H9 (cell line): ENCODE measurements around the gene ATF4. TPM values are rescaled to one million over a fixed set of nuclear protein-coding genes. Genes with fewer than 3 reads are reported as not detected.
A peak's percentile ranks its signal among the peaks of the same experiment; 100 is the strongest.

Experiments
- DNase-seq: peaks from one replicate; pipeline ENCODE4 v3.0.0-alpha.2; 2017
- H2AFZ ChIP-seq: one replicate; pipeline ENCODE4 v1.6.1; 2013; ENCODE audit warnings: mild to moderate bottlenecking, low read length, control low read depth, moderate library complexity
- H2AK5ac ChIP-seq: 2 replicates; pipeline ENCODE4 v1.6.1; 2013; ENCODE audit warnings: low read length, control low read depth, mixed read lengths; ENCODE audit not compliant: insufficient read length
- H2BK120ac ChIP-seq: one replicate; pipeline ENCODE4 v1.6.1; 2013; ENCODE audit warnings: low read depth, mild to moderate bottlenecking, low read length, control low read depth, inconsistent platforms; ENCODE audit not compliant: poor library complexity, severe bottlenecking
- H2BK12ac ChIP-seq: 2 replicates; pipeline ENCODE4 v1.6.1; 2013; ENCODE audit warnings: low read length, control low read depth, mixed read lengths, low read depth; ENCODE audit not compliant: insufficient read length
- H2BK15ac ChIP-seq: 2 replicates; pipeline ENCODE4 v1.6.1; 2013; ENCODE audit warnings: low read depth, low read length, control low read depth
- H2BK20ac ChIP-seq: one replicate; pipeline ENCODE4 v1.6.1; 2013; ENCODE audit warnings: low read depth, mild to moderate bottlenecking, low read length, control low read depth, inconsistent platforms; ENCODE audit not compliant: poor library complexity, severe bottlenecking
- H2BK5ac ChIP-seq: 2 replicates; pipeline ENCODE4 v1.6.1; 2013; ENCODE audit warnings: low read length, control low read depth, mixed read lengths; ENCODE audit not compliant: insufficient read length
- H3K14ac ChIP-seq: 2 replicates; pipeline ENCODE4 v1.6.1; 2013; ENCODE audit warnings: low read length, control low read depth; ENCODE audit not compliant: insufficient read depth
- H3K18ac ChIP-seq: 2 replicates; pipeline ENCODE4 v1.6.1; 2013; ENCODE audit warnings: low read depth, mild to moderate bottlenecking, mixed read lengths, low read length, control low read depth; ENCODE audit not compliant: insufficient read length
- H3K23ac ChIP-seq: 2 replicates; pipeline ENCODE4 v1.6.1; 2013; ENCODE audit warnings: low read length, control low read depth, mixed read lengths, low read depth; ENCODE audit not compliant: insufficient read length
- H3K23me2 ChIP-seq: 2 replicates; pipeline ENCODE4 v1.6.1; 2013; ENCODE audit warnings: low read depth, mild to moderate bottlenecking, mixed read lengths, low read length, control low read depth; ENCODE audit not compliant: insufficient read length, poor library complexity, severe bottlenecking
- H3K27ac ChIP-seq: 2 replicates; pipeline ENCODE4 v1.5.1; 2013; ENCODE audit warnings: low read length, control low read depth, mixed read lengths, low read depth; ENCODE audit not compliant: insufficient read length
- H3K27me3 ChIP-seq: 2 replicates; pipeline ENCODE4 v1.6.1; 2013; ENCODE audit warnings: low read length, control low read depth, inconsistent platforms; ENCODE audit not compliant: insufficient read depth
- H3K4ac ChIP-seq: 2 replicates; pipeline ENCODE4 v1.6.1; 2013; ENCODE audit warnings: low read depth, mild to moderate bottlenecking, control low read depth, inconsistent platforms, low read length, moderate library complexity
- H3K4me1 ChIP-seq: 2 replicates; pipeline ENCODE4 v1.6.1; 2013; ENCODE audit warnings: low read length, control low read depth, inconsistent platforms; ENCODE audit not compliant: insufficient read depth
- H3K4me2 ChIP-seq: 2 replicates; pipeline ENCODE4 v1.6.1; 2013; ENCODE audit warnings: low read length, control low read depth, mixed read lengths; ENCODE audit not compliant: insufficient read length, insufficient read depth
- H3K56ac ChIP-seq: 2 replicates; pipeline ENCODE4 v1.6.1; 2013; ENCODE audit warnings: low read depth, mild to moderate bottlenecking, mixed read lengths, low read length, control low read depth; ENCODE audit not compliant: insufficient read length
- H3K79me1 ChIP-seq: 2 replicates; pipeline ENCODE4 v1.6.1; 2013; ENCODE audit warnings: low read depth, mild to moderate bottlenecking, moderate library complexity, low read length, control low read depth, inconsistent platforms; ENCODE audit not compliant: insufficient read depth, poor library complexity, severe bottlenecking
- H3K79me2 ChIP-seq: 2 replicates; pipeline ENCODE4 v1.6.1; 2013; ENCODE audit warnings: low read length, control low read depth, inconsistent platforms; ENCODE audit not compliant: insufficient read depth
- H3K9ac ChIP-seq: 2 replicates; pipeline ENCODE4 v1.6.1; 2013; ENCODE audit warnings: low read length, control low read depth, mixed read lengths; ENCODE audit not compliant: insufficient read length; ENCODE audit errors: extremely low read depth
- H3K9me3 ChIP-seq: one replicate; pipeline ENCODE4 v1.6.1; 2013; ENCODE audit warnings: low read depth, low read length, inconsistent platforms; ENCODE audit not compliant: control insufficient read depth
- H3T11ph ChIP-seq: one replicate; pipeline ENCODE4 v1.6.1; 2013; ENCODE audit warnings: mild to moderate bottlenecking, low read length, control low read depth, inconsistent platforms
- H4K20me1 ChIP-seq: one replicate; pipeline ENCODE4 v1.6.1; 2013; ENCODE audit not compliant: control insufficient read depth, insufficient read length, insufficient read depth
- H4K5ac ChIP-seq: 2 replicates; pipeline ENCODE4 v1.6.1; 2013; ENCODE audit warnings: low read depth, mild to moderate bottlenecking, mixed read lengths, low read length, control low read depth; ENCODE audit not compliant: insufficient read length
- H4K8ac ChIP-seq: replicated peaks from 2 replicates; pipeline ENCODE4 v1.6.1; 2013; ENCODE audit warnings: low read length, control low read depth, mixed read lengths, low read depth; ENCODE audit not compliant: insufficient read length
- H4K91ac ChIP-seq: 2 replicates; pipeline ENCODE4 v1.6.1; 2013; ENCODE audit warnings: low read depth, mild to moderate bottlenecking, moderate library complexity, mixed read lengths, low read length, control low read depth; ENCODE audit not compliant: insufficient read length
- H3K27ac Mint-ChIP-seq, 3 experiments: 2 replicates in 2 of 3; 3 replicates in 1 of 3; pipeline ENCODE4 v1.8.0; 2020 to 2021; ENCODE audit warnings: mixed read lengths in 3 of 3, mild to moderate bottlenecking in 1 of 3, moderate library complexity in 1 of 3
- H3K27me3 Mint-ChIP-seq: 2 replicates; pipeline ENCODE4 v1.8.0; 2021; ENCODE audit warnings: low read depth, mild to moderate bottlenecking, moderate library complexity, mixed read lengths
- H3K36me3 Mint-ChIP-seq, 3 experiments: 2 replicates in 2 of 3; 3 replicates in 1 of 3; pipeline ENCODE4 v1.8.0; 2020 to 2021; ENCODE audit warnings: low read depth in 3 of 3, mixed read lengths in 3 of 3; ENCODE audit not compliant: insufficient read depth in 1 of 3
- H3K4me1 Mint-ChIP-seq, 2 experiments: 2 replicates each; pipeline ENCODE4 v1.8.0; 2020; ENCODE audit warnings: mixed read lengths in 2 of 2
- H3K4me3 Mint-ChIP-seq, 2 experiments: 2 replicates in 1 of 2; 3 replicates in 1 of 2; pipeline ENCODE4 v1.8.0; 2020 to 2021; ENCODE audit warnings: mild to moderate bottlenecking in 2 of 2, mixed read lengths in 2 of 2, moderate library complexity in 1 of 2
- H3K9me3 Mint-ChIP-seq, 2 experiments: 2 replicates in 1 of 2; 3 replicates in 1 of 2; pipeline ENCODE4 v1.8.0; 2020; ENCODE audit warnings: mild to moderate bottlenecking in 2 of 2, mixed read lengths in 2 of 2, moderate library complexity in 1 of 2
- CTCF ChIP-seq: fragments of 200-600 bp; sonication (generic); conservative IDR thresholded peaks from 3 replicates; pipeline ENCODE4 v1.8.0; 2021; ENCODE audit warnings: antibody characterized with exemption, mild to moderate bottlenecking
- WGBS: extraction: QIAGEN DNeasy Blood & Tissue Kit; methylation state at CpG from one replicate; pipeline ENCODE4 v1.1.7; 2013; ENCODE audit warnings: missing lambda C conversion rate, low lambda C conversion rate, mixed read lengths; ENCODE audit not compliant: insufficient read length; ENCODE audit errors: extremely low coverage; 5-methylcytosine and 5-hydroxymethylcytosine counted together
- total RNA-seq: library from RNA; stranded (reverse); gene quantifications from 2 replicates; pipeline ENCODE4 v1.2.1, GENCODE V29; 2021

The ATF4 gene
- total RNA-seq, 1 experiment from 2014 or later: 455 TPM

DNA sequence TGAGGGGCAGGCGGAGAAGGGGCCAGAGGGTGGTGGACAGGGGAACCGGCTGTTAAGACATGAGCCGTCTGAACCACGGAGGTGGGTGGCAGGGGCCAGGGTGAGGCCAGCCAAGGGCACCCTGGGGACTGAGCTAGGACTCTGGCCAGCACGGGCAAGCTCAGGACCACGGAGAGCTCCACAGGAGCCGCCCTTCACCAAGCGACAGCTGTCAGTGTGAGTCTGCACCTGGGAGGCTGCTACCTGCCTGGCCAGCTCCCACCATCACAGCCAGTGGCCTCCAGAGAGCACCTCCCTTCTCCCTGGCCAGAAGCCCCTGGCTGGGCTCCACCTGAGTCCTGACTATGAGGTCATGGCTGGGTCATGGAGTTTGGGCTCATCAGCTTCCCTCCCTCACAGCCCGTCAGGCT, 41.9 kb upstream of the ATF4 start:
- H3K79me1 ChIP-seq: no peaks in the 10 kb centered on the region
- H4K5ac ChIP-seq: no peak overlapping the region
- Mint-ChIP-seq H3K36me3 (no peaks in the 10 kb centered on the region), H3K27ac (no peak overlapping the region), H3K4me3 (no peak overlapping the region), H3K4me1 (peaks cover 17 to 28% of the 10 kb centered on the region in 2 experiments), H3K27me3 (peaks cover 26% of the 10 kb centered on the region), H3K9me3 (no peaks in the 10 kb centered on the region)
- H3K79me2 ChIP-seq: no peaks in the 10 kb centered on the region
- no peaks in the 10 kb centered on the region for H3K27me3 ChIP-seq
- H3K23ac ChIP-seq: no peak overlapping the region
- no peak for TF ChIP-seq CTCF
- no peaks in the 10 kb centered on the region; the same call in 1 of the 2 replicates for H3K4me1 ChIP-seq
- no peaks in the 10 kb centered on the region for H3K23me2 ChIP-seq
- H2BK5ac ChIP-seq: no peak overlapping the region
- no peak overlapping the region for H3K14ac ChIP-seq
- H2AFZ ChIP-seq: no peak overlapping the region
- no peak overlapping the region for H3T11ph ChIP-seq
- H3K18ac ChIP-seq: no peak overlapping the region
- no peak overlapping the region for H3K56ac ChIP-seq
- no peak overlapping the region for H4K91ac ChIP-seq
- H3K9ac ChIP-seq: no peak overlapping the region
- H3K27ac ChIP-seq: no peak overlapping the region
- no peaks in the 10 kb centered on the region for H3K9me3 ChIP-seq
- no peak overlapping the region for H2AK5ac ChIP-seq
- no peak overlapping the region for H2BK12ac ChIP-seq
- H4K8ac ChIP-seq: no peak overlapping the region
- H2BK20ac ChIP-seq: no peak overlapping the region
- WGBS: no CpG with 5 or more reads among the region's 9 CpGs
- H4K20me1 ChIP-seq: no peaks in the 10 kb centered on the region
- H3K4me2 ChIP-seq: no peak overlapping the region
- no peak overlapping the region for H2BK120ac ChIP-seq
- H2BK15ac ChIP-seq: no peak overlapping the region
- peak; percentile 69 for DNase-seq
- no peak overlapping the region for H3K4ac ChIP-seq
